Measurements from ENCODE around the gene PTGDR2.
"Not testable (repeated sequence)": the region's sequence is repeated elsewhere in the genome, so short reads cannot be mapped to it uniquely, and the experiment has no call there.

Gene PTGDR2

DNA sequence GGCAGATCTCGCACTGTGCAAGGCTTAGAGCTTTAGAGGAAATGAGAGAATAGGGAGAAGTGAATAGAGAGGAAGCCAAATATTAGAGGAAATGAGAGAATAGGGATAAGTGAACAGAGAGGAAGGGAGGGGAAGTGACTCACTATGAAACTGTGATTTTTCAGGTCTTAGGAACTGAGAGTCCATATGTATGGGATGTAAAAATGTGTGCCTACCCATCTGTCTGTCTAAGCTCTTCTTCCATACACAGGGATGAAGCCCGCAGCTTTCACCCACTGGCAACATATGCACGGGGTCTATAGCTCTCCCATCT lies 20.3 kb downstream of the PTGDR2 start:
- Histone ChIP-seq H3K9me3 (ENCODE audit: control insufficient read depth in 2 of 2, low read length in 2 of 2) (no peaks in the 10 kb centered on the region), H3K4me3 (ENCODE audit: low read length in 2 of 2) (no peak overlapping the region), H3K27me3 (ENCODE audit: control insufficient read depth in 1 of 2, insufficient read depth in 2 of 2, low read length in 2 of 2) (peaks cover 0 to 9% of the 10 kb centered on the region in 2 donors), H3K36me3 (ENCODE audit: control insufficient read depth in 2 of 2, insufficient read depth in 2 of 2, low read length in 2 of 2) (no peaks in the 10 kb centered on the region), H3K9ac (ENCODE audit: low read length in 2 of 2) (no peak overlapping the region), H3K4me1 (ENCODE audit: control insufficient read depth, insufficient read depth, low read length) (peaks cover 3% of the 10 kb centered on the region), H3K27ac (ENCODE audit: low read length) (no peak overlapping the region)

DNA sequence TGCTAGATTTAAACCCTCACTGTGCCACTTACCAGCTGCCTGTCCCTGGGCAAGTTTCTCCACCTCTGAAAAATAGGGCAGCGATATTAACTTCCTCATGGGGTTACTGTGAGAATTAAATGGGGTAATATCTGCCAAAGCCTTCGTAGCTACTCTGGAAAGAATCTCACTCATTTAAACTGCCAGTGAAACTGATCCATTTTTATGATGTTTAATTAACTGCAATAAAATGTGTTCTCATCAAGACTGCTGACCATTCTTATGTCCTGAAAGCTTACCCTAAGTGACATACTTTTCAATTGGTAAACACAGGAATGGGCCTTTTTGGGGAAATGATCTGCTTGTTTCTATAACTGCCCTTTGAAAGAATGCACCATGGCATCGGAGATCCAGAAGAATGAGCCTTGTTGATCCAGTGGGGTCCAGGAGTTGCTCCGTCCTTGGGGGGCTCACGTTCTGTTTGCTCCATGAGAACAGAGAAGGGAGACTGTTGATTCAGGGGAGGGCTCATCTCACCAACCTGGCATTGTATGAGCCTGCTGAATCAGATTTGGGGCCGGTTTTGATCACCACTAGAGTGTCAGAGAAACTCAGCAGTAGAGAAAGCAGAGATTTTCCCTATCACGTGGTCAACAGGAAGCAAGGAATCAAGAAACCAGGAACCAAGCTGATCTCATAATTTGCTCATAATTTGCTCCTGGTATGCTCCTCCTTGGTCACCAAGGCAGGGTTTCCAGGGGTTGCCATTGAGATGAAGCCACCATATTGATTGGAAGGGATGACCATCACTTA lies 20.8 kb downstream of the PTGDR2 start:
- no peak overlapping the region for H3K9ac ChIP-seq (ENCODE audit: low read length in 2 of 2)
- no peak overlapping the region for H3K4me3 ChIP-seq (ENCODE audit: low read length in 2 of 2)
- H3K36me3 ChIP-seq (ENCODE audit: control insufficient read depth in 2 of 2, insufficient read depth in 2 of 2, low read length in 2 of 2), result no peaks in the 10 kb centered on the region
- peaks cover 0 to 9% of the 10 kb centered on the region in 2 donors for H3K27me3 ChIP-seq (ENCODE audit: control insufficient read depth in 1 of 2, insufficient read depth in 2 of 2, low read length in 2 of 2)
- H3K27ac ChIP-seq (ENCODE audit: low read length), result no peak overlapping the region
- H3K4me1 ChIP-seq (ENCODE audit: control insufficient read depth, insufficient read depth, low read length), result peaks cover 3% of the 10 kb centered on the region
- no peaks in the 10 kb centered on the region for H3K9me3 ChIP-seq (ENCODE audit: control insufficient read depth in 2 of 2, low read length in 2 of 2)

DNA sequence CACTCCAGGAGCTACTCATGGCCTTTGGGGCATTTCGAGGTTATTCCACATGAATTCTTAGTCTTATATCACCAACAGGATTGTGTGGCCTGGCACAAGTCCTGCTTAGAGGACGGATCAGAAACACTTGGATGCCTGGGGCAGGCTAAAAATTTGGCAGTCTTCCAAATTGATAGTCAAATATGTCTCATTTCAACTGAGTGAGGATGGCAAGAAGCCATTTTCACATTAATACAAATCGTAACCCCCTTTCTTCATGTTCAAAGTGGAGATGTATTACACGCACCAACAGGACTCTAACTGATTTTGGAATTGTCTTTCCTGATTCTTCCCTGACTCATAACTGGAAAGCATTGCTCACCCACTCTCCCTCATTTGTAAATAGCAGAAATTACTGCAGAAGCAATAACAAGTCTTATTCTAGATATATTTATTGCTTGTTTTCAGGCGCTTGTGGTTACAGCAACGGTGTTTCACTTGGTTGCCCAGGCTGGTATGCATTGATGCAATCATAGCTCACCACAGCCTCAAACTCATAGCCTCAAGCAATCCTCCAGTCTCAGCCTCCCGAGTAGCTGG lies 24.2 kb downstream of the PTGDR2 start:
- Histone ChIP-seq H3K27me3 (ENCODE audit: control insufficient read depth in 1 of 2, insufficient read depth in 2 of 2, low read length in 2 of 2) (peaks cover 0 to 7% of the 10 kb centered on the region in 2 donors), H3K36me3 (ENCODE audit: control insufficient read depth in 2 of 2, insufficient read depth in 2 of 2, low read length in 2 of 2) (no peaks in the 10 kb centered on the region), H3K27ac (ENCODE audit: low read length) (no peak overlapping the region), H3K9me3 (ENCODE audit: control insufficient read depth in 2 of 2, low read length in 2 of 2) (no peaks in the 10 kb centered on the region), H3K9ac (ENCODE audit: low read length in 2 of 2) (no peak overlapping the region), H3K4me3 (ENCODE audit: low read length in 2 of 2) (no peak overlapping the region), H3K4me1 (ENCODE audit: control insufficient read depth, insufficient read depth, low read length) (peaks cover 3% of the 10 kb centered on the region)

- H3K36me3 ChIP-seq (ENCODE audit: control insufficient read depth in 2 of 2, insufficient read depth in 2 of 2, low read length in 2 of 2), result no peaks in the 10 kb centered on the region
- H3K27me3 ChIP-seq (ENCODE audit: control insufficient read depth in 1 of 2, insufficient read depth in 2 of 2, low read length in 2 of 2), result peaks cover 0 to 7% of the 10 kb centered on the region in 2 donors
- H3K9ac ChIP-seq (ENCODE audit: low read length in 2 of 2), result no peak overlapping the region
- peak overlapping the region in 1 of 2 donors; percentile 29 for H3K4me3 ChIP-seq (ENCODE audit: low read length in 2 of 2)
- H3K27ac ChIP-seq (ENCODE audit: low read length), result no peak overlapping the region
- H3K4me1 ChIP-seq (ENCODE audit: control insufficient read depth, insufficient read depth, low read length), result peaks cover 3% of the 10 kb centered on the region
- no peaks in the 10 kb centered on the region for H3K9me3 ChIP-seq (ENCODE audit: control insufficient read depth in 2 of 2, low read length in 2 of 2)
Observed at GRCh38 chr11:60831143-60831500, 24.6 kb downstream of the PTGDR2 start.

DNA sequence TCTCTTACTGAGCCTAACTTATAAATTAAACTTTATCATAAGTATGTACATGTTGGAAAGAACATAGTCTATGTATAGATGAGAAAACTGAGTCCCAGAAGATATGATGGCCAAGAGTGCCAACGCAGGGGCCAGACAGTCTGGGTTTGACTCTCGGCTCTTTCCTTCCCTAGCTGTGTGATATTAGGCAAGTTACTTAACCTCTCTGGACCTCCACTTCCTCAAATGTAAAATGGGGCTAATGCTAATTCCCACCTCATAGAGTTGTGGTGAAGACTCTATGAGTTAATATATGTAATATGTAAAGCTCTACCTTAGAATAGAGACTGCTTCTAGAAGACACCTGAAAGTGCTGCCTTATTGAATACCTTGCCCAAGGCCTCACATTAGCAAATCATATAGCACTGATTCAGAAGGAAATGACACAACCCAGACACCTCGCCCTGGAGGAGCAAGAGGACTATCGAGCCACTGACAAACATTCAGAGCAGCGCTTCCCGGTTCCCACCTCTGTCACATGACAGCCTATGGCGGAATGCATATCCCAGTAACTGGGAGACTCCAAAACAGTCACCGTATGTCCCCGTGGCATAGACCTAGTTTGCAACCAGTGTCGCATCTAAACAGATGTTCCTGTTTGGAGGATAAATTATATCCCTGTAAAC lies 25.1 kb downstream of the PTGDR2 start:
- Histone ChIP-seq H3K27me3 (ENCODE audit: control insufficient read depth in 1 of 2, insufficient read depth in 2 of 2, low read length in 2 of 2) (peaks cover 0 to 7% of the 10 kb centered on the region in 2 donors), H3K9ac (ENCODE audit: low read length in 2 of 2) (no peak overlapping the region), H3K27ac (ENCODE audit: low read length) (no peak overlapping the region), H3K36me3 (ENCODE audit: control insufficient read depth in 2 of 2, insufficient read depth in 2 of 2, low read length in 2 of 2) (no peaks in the 10 kb centered on the region), H3K9me3 (ENCODE audit: control insufficient read depth in 2 of 2, low read length in 2 of 2) (no peaks in the 10 kb centered on the region), H3K4me1 (ENCODE audit: control insufficient read depth, insufficient read depth, low read length) (peaks cover 3% of the 10 kb centered on the region), H3K4me3 (ENCODE audit: low read length in 2 of 2) (peak overlapping the region in 1 of 2 donors; percentile 29)

DNA sequence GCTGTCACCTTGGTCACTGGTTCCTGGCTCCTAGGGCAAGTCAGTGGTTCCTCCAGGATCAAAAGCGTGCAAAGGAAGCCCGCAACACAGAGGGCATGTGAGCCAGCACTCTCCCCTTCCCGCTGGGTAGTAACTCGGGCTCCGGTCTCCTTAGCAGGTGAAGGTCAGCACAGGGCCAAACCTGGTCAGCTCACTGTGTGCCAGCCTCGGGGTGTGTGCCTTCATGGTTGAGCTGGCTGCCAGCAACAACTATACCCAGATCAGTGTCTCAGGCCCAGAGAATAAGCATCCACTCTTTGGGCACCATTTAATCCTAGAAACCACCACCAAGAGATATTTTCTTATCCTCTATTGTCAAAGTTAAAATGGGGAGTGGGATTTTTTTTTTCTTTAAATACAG lies 30.0 kb downstream of the PTGDR2 start:
- no peak overlapping the region for H3K27ac ChIP-seq (ENCODE audit: low read length)
- no peaks in the 10 kb centered on the region for H3K27me3 ChIP-seq (ENCODE audit: control insufficient read depth in 1 of 2, insufficient read depth in 2 of 2, low read length in 2 of 2)
- H3K4me3 ChIP-seq (ENCODE audit: low read length in 2 of 2), result no peak overlapping the region
- H3K9me3 ChIP-seq (ENCODE audit: control insufficient read depth in 2 of 2, low read length in 2 of 2), result no peaks in the 10 kb centered on the region
- H3K4me1 ChIP-seq (ENCODE audit: control insufficient read depth, insufficient read depth, low read length), result no peaks in the 10 kb centered on the region
- no peaks in the 10 kb centered on the region for H3K36me3 ChIP-seq (ENCODE audit: control insufficient read depth in 2 of 2, insufficient read depth in 2 of 2, low read length in 2 of 2)
- H3K9ac ChIP-seq (ENCODE audit: low read length in 2 of 2), result no peak overlapping the region

GRCh38 chr11:60825118-60825517 lies 30.6 kb downstream of the PTGDR2 start:
- H3K27me3 ChIP-seq (ENCODE audit: control insufficient read depth in 1 of 2, insufficient read depth in 2 of 2, low read length in 2 of 2), result no peaks in the 10 kb centered on the region
- H3K9me3 ChIP-seq (ENCODE audit: control insufficient read depth in 2 of 2, low read length in 2 of 2), result no peaks in the 10 kb centered on the region
- H3K27ac ChIP-seq (ENCODE audit: low read length), result no peak overlapping the region
- no peaks in the 10 kb centered on the region for H3K4me1 ChIP-seq (ENCODE audit: control insufficient read depth, insufficient read depth, low read length)
- H3K36me3 ChIP-seq (ENCODE audit: control insufficient read depth in 2 of 2, insufficient read depth in 2 of 2, low read length in 2 of 2), result no peaks in the 10 kb centered on the region
- H3K9ac ChIP-seq (ENCODE audit: low read length in 2 of 2), result no peak overlapping the region
- no peak overlapping the region for H3K4me3 ChIP-seq (ENCODE audit: low read length in 2 of 2)

- not testable (repeated sequence) for H3K4me1 ChIP-seq (ENCODE audit: control insufficient read depth, insufficient read depth, low read length); H3K36me3 ChIP-seq (ENCODE audit: control insufficient read depth in 2 of 2, insufficient read depth in 2 of 2, low read length in 2 of 2); H3K27me3 ChIP-seq (ENCODE audit: control insufficient read depth in 1 of 2, insufficient read depth in 2 of 2, low read length in 2 of 2); H3K4me3 ChIP-seq (ENCODE audit: low read length in 2 of 2); H3K9ac ChIP-seq (ENCODE audit: low read length in 2 of 2); H3K27ac ChIP-seq (ENCODE audit: low read length); H3K9me3 ChIP-seq (ENCODE audit: control insufficient read depth in 2 of 2, low read length in 2 of 2)
Observed at GRCh38 chr11:60823745-60824306, 31.9 kb downstream of the PTGDR2 start.

GRCh38 chr11:60821827-60822599 lies 33.7 kb downstream of the PTGDR2 start:
- H3K27me3 ChIP-seq (ENCODE audit: control insufficient read depth in 1 of 2, insufficient read depth in 2 of 2, low read length in 2 of 2), result no peaks in the 10 kb centered on the region

GRCh38 chr11:60818057-60818456 lies 37.7 kb downstream of the PTGDR2 start:
- Histone ChIP-seq H3K27ac (ENCODE audit: low read length) (no peak overlapping the region), H3K4me3 (ENCODE audit: low read length in 2 of 2) (no peak overlapping the region), H3K4me1 (ENCODE audit: control insufficient read depth, insufficient read depth, low read length) (no peaks in the 10 kb centered on the region), H3K36me3 (ENCODE audit: control insufficient read depth in 2 of 2, insufficient read depth in 2 of 2, low read length in 2 of 2) (no peaks in the 10 kb centered on the region), H3K27me3 (ENCODE audit: control insufficient read depth in 1 of 2, insufficient read depth in 2 of 2, low read length in 2 of 2) (peaks cover 0 to 2% of the 10 kb centered on the region in 2 donors), H3K9ac (ENCODE audit: low read length in 2 of 2) (no peak overlapping the region), H3K9me3 (ENCODE audit: control insufficient read depth in 2 of 2, low read length in 2 of 2) (peaks cover 3 to 14% of the 10 kb centered on the region in 2 donors)

More at GRCh38 chr11:60821827-60822599, 33.7 kb downstream of the PTGDR2 start:
- H3K4me1 ChIP-seq (ENCODE audit: control insufficient read depth, insufficient read depth, low read length), result no peaks in the 10 kb centered on the region
- H3K36me3 ChIP-seq (ENCODE audit: control insufficient read depth in 2 of 2, insufficient read depth in 2 of 2, low read length in 2 of 2), result no peaks in the 10 kb centered on the region
- H3K27ac ChIP-seq (ENCODE audit: low read length), result no peak overlapping the region
- H3K9ac ChIP-seq (ENCODE audit: low read length in 2 of 2), result no peak overlapping the region
- peaks cover 0 to 7% of the 10 kb centered on the region in 2 donors for H3K9me3 ChIP-seq (ENCODE audit: control insufficient read depth in 2 of 2, low read length in 2 of 2)
- H3K4me3 ChIP-seq (ENCODE audit: low read length in 2 of 2), result no peak overlapping the region
